T-helper 2 cell treated with Interferon-gamma antibody and Interleukin-4, amounts not matched to agents 5 μg/mL and 100 μg/mL, for 36 hours (primary cell): Measurements from ENCODE around the gene GOT1.

ENCODE experiments used
- DNase-seq: peaks from one replicate; pipeline ENCODE4 v3.0.0; 2021; ENCODE audit warnings: low spot score
- H3K27ac Mint-ChIP-seq: one replicate; pipeline ENCODE4 v1.8.0; 2021; ENCODE audit warnings: mild to moderate bottlenecking, mixed read lengths
- H3K27me3 Mint-ChIP-seq: one replicate; pipeline ENCODE4 v1.8.0; 2021; ENCODE audit warnings: low read depth, mixed read lengths
- H3K36me3 Mint-ChIP-seq: one replicate; pipeline ENCODE4 v1.8.0; 2021; ENCODE audit warnings: low read depth, mixed read lengths
- H3K4me1 Mint-ChIP-seq: one replicate; pipeline ENCODE4 v1.8.0; 2021; ENCODE audit warnings: low read depth, mixed read lengths
- H3K4me3 Mint-ChIP-seq: one replicate; pipeline ENCODE4 v1.8.0; 2022; ENCODE audit warnings: mild to moderate bottlenecking, moderate library complexity, mixed read lengths
- H3K9me3 Mint-ChIP-seq: one replicate; pipeline ENCODE4 v1.8.0; 2021; ENCODE audit warnings: mixed read lengths

Gene GOT1

GRCh38 chr10:99450156-99450555, 19.7 kb upstream of the GOT1 start:
- H3K9me3 Mint-ChIP-seq = no peaks in the 10 kb centered on the region
- no peak overlapping the region for H3K4me3 Mint-ChIP-seq
- no peak for DNase-seq
- no peaks in the 10 kb centered on the region for H3K4me1 Mint-ChIP-seq
- no peaks in the 10 kb centered on the region for H3K36me3 Mint-ChIP-seq
- peaks cover 35% of the 10 kb centered on the region for H3K27me3 Mint-ChIP-seq
- no peak overlapping the region for H3K27ac Mint-ChIP-seq

GRCh38 chr10:99449023-99449422, 18.6 kb upstream of the GOT1 start:
- H3K27ac Mint-ChIP-seq = no peak overlapping the region
- H3K4me3 Mint-ChIP-seq = no peak overlapping the region
- H3K36me3 Mint-ChIP-seq = no peaks in the 10 kb centered on the region
- H3K4me1 Mint-ChIP-seq = no peaks in the 10 kb centered on the region
- peaks cover 32% of the 10 kb centered on the region for H3K27me3 Mint-ChIP-seq
- no peaks in the 10 kb centered on the region for H3K9me3 Mint-ChIP-seq
- no peak for DNase-seq

GRCh38 chr10:99444383-99445045, 14.1 kb upstream of the GOT1 start:
- no peak for DNase-seq
- no peak overlapping the region for H3K4me3 Mint-ChIP-seq
- H3K27ac Mint-ChIP-seq = no peak overlapping the region
- H3K36me3 Mint-ChIP-seq = no peaks in the 10 kb centered on the region
- H3K9me3 Mint-ChIP-seq = no peaks in the 10 kb centered on the region
- H3K27me3 Mint-ChIP-seq = peaks cover 9% of the 10 kb centered on the region
- no peaks in the 10 kb centered on the region for H3K4me1 Mint-ChIP-seq

GRCh38 chr10:99443500-99443899, 13.1 kb upstream of the GOT1 start:
- Mint-ChIP-seq H3K36me3 (no peaks in the 10 kb centered on the region), H3K4me3 (no peak overlapping the region), H3K9me3 (no peaks in the 10 kb centered on the region), H3K4me1 (no peaks in the 10 kb centered on the region), H3K27me3 (peaks cover 5% of the 10 kb centered on the region), H3K27ac (no peak overlapping the region)
- no peak for DNase-seq

GRCh38 chr10:99442394-99442793, 12.0 kb upstream of the GOT1 start:
- Mint-ChIP-seq H3K9me3 (no peaks in the 10 kb centered on the region), H3K27ac (no peak overlapping the region), H3K4me3 (no peak overlapping the region), H3K4me1 (no peaks in the 10 kb centered on the region), H3K36me3 (no peaks in the 10 kb centered on the region), H3K27me3 (peaks cover 1% of the 10 kb centered on the region)
- no peak for DNase-seq

GRCh38 chr10:99438890-99439289, 8.5 kb upstream of the GOT1 start:
- no peaks in the 10 kb centered on the region for H3K36me3 Mint-ChIP-seq
- H3K27me3 Mint-ChIP-seq = no peaks in the 10 kb centered on the region
- peaks cover 13% of the 10 kb centered on the region for H3K4me1 Mint-ChIP-seq

GRCh38 chr10:99435986-99436638, 5.7 kb upstream of the GOT1 start:
- Mint-ChIP-seq H3K27ac (no peak overlapping the region), H3K4me3 (no peak overlapping the region), H3K9me3 (no peaks in the 10 kb centered on the region), H3K27me3 (no peaks in the 10 kb centered on the region), H3K36me3 (no peaks in the 10 kb centered on the region), H3K4me1 (peaks cover 23% of the 10 kb centered on the region)
- no peak for DNase-seq

More at GRCh38 chr10:99438890-99439289, 8.5 kb upstream of the GOT1 start:
- no peak overlapping the region for H3K4me3 Mint-ChIP-seq
- no peaks in the 10 kb centered on the region for H3K9me3 Mint-ChIP-seq
- no peak overlapping the region for H3K27ac Mint-ChIP-seq
- no peak for DNase-seq

GRCh38 chr10:99433378-99434020, 3.1 kb upstream of the GOT1 start:
- H3K27me3 Mint-ChIP-seq = no peaks in the 10 kb centered on the region
- no peaks in the 10 kb centered on the region for H3K36me3 Mint-ChIP-seq
- H3K4me3 Mint-ChIP-seq = no peak overlapping the region
- H3K27ac Mint-ChIP-seq = no peak overlapping the region
- no peak for DNase-seq
- H3K9me3 Mint-ChIP-seq = no peaks in the 10 kb centered on the region
- peaks cover 35% of the 10 kb centered on the region for H3K4me1 Mint-ChIP-seq

- H3K27me3 Mint-ChIP-seq = no peaks in the 10 kb centered on the region
- no peak overlapping the region for H3K4me3 Mint-ChIP-seq
- no peaks in the 10 kb centered on the region for H3K9me3 Mint-ChIP-seq
- H3K36me3 Mint-ChIP-seq = no peaks in the 10 kb centered on the region
- no peak overlapping the region for H3K27ac Mint-ChIP-seq
- peaks cover 35% of the 10 kb centered on the region for H3K4me1 Mint-ChIP-seq
- no peak for DNase-seq
Measured at GRCh38 chr10:99432881-99433280, 2.5 kb upstream of the GOT1 start.

- Mint-ChIP-seq H3K36me3 (no peaks in the 10 kb centered on the region), H3K27ac (peak overlapping the region; percentile 33), H3K4me3 (peak overlapping the region; percentile 99), H3K9me3 (no peaks in the 10 kb centered on the region), H3K27me3 (no peaks in the 10 kb centered on the region), H3K4me1 (peaks cover 35% of the 10 kb centered on the region)
- DNase-seq = no peak
Measured at GRCh38 chr10:99432047-99432446, 1.6 kb upstream of the GOT1 start.

GRCh38 chr10:99431190-99431760, 851 bp upstream of the GOT1 start:
- DNase-seq = peak; percentile 6
- Mint-ChIP-seq H3K36me3 (no peaks in the 10 kb centered on the region), H3K27ac (peak overlapping the region; percentile 93), H3K27me3 (no peaks in the 10 kb centered on the region), H3K4me1 (peaks cover 32% of the 10 kb centered on the region), H3K9me3 (no peaks in the 10 kb centered on the region), H3K4me3 (peak overlapping the region; percentile 99)

GRCh38 chr10:99430116-99430450, 341 bp downstream of the GOT1 start:
- Mint-ChIP-seq H3K36me3 (peaks cover 2% of the 10 kb centered on the region), H3K4me1 (peaks cover 26% of the 10 kb centered on the region), H3K27me3 (no peaks in the 10 kb centered on the region), H3K9me3 (no peaks in the 10 kb centered on the region), H3K27ac (peak overlapping the region; percentile 93), H3K4me3 (peak overlapping the region; percentile 99)
- DNase-seq = no peak

GRCh38 chr10:99429517-99430095, 818 bp downstream of the GOT1 start:
- DNase-seq = no peak
- peaks cover 25% of the 10 kb centered on the region for H3K4me1 Mint-ChIP-seq

More at GRCh38 chr10:99429517-99430095, 818 bp downstream of the GOT1 start:
- H3K36me3 Mint-ChIP-seq = peaks cover 4% of the 10 kb centered on the region
- H3K9me3 Mint-ChIP-seq = no peaks in the 10 kb centered on the region
- H3K27me3 Mint-ChIP-seq = no peaks in the 10 kb centered on the region
- H3K27ac Mint-ChIP-seq = peak overlapping the region; percentile 93
- peak overlapping the region; percentile 99 for H3K4me3 Mint-ChIP-seq
